GM19455 (cell line): ENCODE measurements around the gene CLEC1A.
A peak's percentile ranks its signal among the peaks of the same experiment; 100 is the strongest.

Source experiments
- ATAC-seq: cut with Tn5 transposase; IDR thresholded peaks from one replicate; pipeline ENCODE4 v1.9.1; 2021; ENCODE audit not compliant: unreplicated experiment

CLEC1A gene

GRCh38 chr12:10098791-10099190, at the start of gene CLEC1A:
Gene CLEC1A, minus strand, starts transcription at chr12:10098985. Its CDS starts 63 bp downstream, at chr12:10098922.
- ATAC-seq: no peak

- peak; percentile 70 for ATAC-seq
These were observed 49.1 kb upstream of the CLEC1A start for GRCh38 chr12:10147714-10148403.

GRCh38 chr12:10142976-10143589, 44.3 kb upstream of the CLEC1A start:
- no peak for ATAC-seq

- no peak for ATAC-seq
These were observed 41.2 kb upstream of the CLEC1A start for GRCh38 chr12:10140001-10140400.

GRCh38 chr12:10136637-10137205, 37.9 kb upstream of the CLEC1A start:
- no peak for ATAC-seq

GRCh38 chr12:10135126-10135525, 36.3 kb upstream of the CLEC1A start:
- ATAC-seq: no peak

- no peak for ATAC-seq
These were observed 34.1 kb upstream of the CLEC1A start for GRCh38 chr12:10132850-10133370.

- no peak for ATAC-seq
These were observed 32.4 kb upstream of the CLEC1A start for GRCh38 chr12:10131111-10131690.

GRCh38 chr12:10130042-10130441, 31.3 kb upstream of the CLEC1A start, which contains the start of gene CLEC7A:
Gene CLEC7A, minus strand, starts transcription at chr12:10130199. Its CDS starts 117 bp downstream, at chr12:10130082.
- ATAC-seq: no peak

- no peak for ATAC-seq
These were observed 29.9 kb upstream of the CLEC1A start for GRCh38 chr12:10128687-10129086.

GRCh38 chr12:10126413-10126812, 27.6 kb upstream of the CLEC1A start:
- ATAC-seq: no peak

- no peak for ATAC-seq
These were observed 23.9 kb upstream of the CLEC1A start for GRCh38 chr12:10122689-10123088.

- no peak for ATAC-seq
These were observed 22.5 kb upstream of the CLEC1A start for GRCh38 chr12:10121278-10121677.

GRCh38 chr12:10119066-10119465, 20.3 kb upstream of the CLEC1A start:
- no peak for ATAC-seq

- no peak for ATAC-seq
These were observed 17.1 kb upstream of the CLEC1A start for GRCh38 chr12:10115890-10116289.

- no peak for ATAC-seq
These were observed 16.5 kb upstream of the CLEC1A start for GRCh38 chr12:10115311-10115710.

GRCh38 chr12:10113920-10114319, 15.1 kb upstream of the CLEC1A start:
- ATAC-seq: no peak

GRCh38 chr12:10113075-10113474, 14.3 kb upstream of the CLEC1A start:
- ATAC-seq: no peak

GRCh38 chr12:10111451-10111850, 12.7 kb upstream of the CLEC1A start:
- ATAC-seq: no peak

GRCh38 chr12:10110256-10110844, 11.6 kb upstream of the CLEC1A start:
- no peak for ATAC-seq

GRCh38 chr12:10102322-10102721, 3.5 kb upstream of the CLEC1A start:
- ATAC-seq: no peak
